ENCODE results near the gene NEGR1.

The NEGR1 gene

GRCh38 chr1:72117621-72118020 is 164.7 kb downstream of the NEGR1 start:
- no peak for DNase-seq (ENCODE audit: low spot score)

GRCh38 chr1:72115290-72115689 is 167.0 kb downstream of the NEGR1 start:
- DNase-seq (ENCODE audit: low spot score): no peak

- no peak for DNase-seq (ENCODE audit: low spot score)
These were observed 170.7 kb downstream of the NEGR1 start for GRCh38 chr1:72111662-72112061.

DNA sequence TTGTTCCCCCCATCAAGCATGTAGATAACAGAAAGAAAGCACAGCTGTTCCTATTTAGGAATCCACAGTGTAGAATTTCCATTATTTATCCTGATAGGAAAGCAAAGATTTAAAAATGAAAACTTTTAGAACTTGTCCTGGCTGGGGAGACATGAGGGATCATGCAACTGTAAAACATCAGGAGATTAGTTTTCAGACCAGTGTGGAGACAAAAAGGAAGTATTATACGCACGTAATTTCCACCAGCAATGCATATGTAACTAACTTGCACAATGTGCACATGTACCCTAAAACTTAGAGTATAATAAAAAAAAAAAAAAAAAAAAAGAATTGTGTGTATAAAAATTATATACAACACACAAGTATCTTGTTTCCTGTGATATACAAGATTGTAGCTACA is 172.4 kb downstream of the NEGR1 start:
- no peak for DNase-seq (ENCODE audit: low spot score)

DNA sequence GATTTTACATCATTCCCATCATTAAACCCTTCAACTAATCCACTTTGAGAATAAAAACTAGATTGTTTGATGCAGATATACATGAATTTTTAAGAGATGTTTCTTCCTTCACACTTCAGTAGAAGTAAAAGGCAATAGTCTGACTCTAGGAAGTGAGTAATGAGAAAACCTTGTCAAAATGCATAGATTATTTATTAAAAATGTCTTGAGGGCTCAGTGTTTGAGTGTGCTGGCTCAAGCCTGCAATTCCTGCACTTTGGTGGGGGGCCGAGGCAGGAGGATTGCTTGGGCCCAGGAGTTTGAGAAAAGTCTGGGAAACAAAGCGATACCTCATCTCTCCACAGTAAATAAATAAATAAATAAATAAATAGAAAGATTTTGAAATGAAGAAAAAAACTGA is 177.1 kb downstream of the NEGR1 start:
- no peak for DNase-seq (ENCODE audit: low spot score)

GRCh38 chr1:72101840-72102632 is 180.3 kb downstream of the NEGR1 start:
- no peak for DNase-seq (ENCODE audit: low spot score)

GRCh38 chr1:72100771-72101170 is 181.6 kb downstream of the NEGR1 start:
- DNase-seq (ENCODE audit: low spot score): no peak

DNA sequence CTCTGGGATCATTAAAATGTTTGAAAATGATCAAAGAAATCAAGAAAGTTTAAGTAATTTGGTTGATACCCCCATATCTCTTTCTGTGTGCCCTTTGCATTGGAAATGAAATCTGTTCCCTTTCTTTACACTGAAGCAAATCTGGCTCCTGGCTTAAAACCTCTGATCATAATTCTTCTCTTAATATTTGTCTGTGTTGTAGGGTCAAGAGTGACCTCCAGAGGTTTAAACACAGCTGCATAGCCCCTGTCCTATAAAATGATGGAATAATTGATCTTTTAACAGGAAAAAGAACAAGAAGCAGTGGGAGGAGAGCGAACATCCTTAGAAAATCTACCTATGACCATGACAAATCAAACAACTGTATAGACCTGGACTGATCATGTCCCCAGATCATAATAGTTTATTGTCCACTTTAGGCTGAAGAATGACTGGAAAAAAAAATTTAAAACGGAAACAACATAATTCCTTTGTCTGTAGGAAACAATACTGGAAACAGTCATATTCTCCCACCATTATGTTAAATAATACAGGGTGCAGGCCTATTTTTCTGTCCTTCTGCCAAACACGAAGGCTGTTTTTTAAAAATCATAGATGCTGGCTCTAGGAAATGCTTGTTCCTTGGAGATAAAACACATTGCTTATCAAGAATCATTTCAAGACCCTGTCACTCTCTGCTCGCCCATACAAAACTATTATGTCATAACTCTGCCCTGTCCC is 184.3 kb downstream of the NEGR1 start:
- DNase-seq (ENCODE audit: low spot score): no peak

DNA sequence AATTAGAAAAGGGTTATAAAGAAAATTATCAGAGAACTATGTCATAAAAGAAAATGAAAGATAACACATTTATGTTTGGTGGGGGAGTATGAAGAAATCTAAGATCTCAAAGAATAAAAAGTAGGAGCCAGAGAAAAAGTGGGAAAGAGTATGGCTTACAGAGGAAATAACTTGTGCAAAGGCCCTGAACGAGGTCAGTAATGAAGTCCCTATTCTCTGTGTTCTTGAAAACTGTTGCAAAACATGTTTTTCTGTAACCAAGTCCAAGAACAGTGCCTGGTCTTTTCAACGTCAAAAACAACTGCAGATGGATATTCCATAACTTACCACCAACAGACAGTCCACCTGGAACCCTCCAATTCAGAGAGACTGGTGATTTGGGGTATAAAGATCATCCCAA is 188.1 kb downstream of the NEGR1 start:
- DNase-seq (ENCODE audit: low spot score): no peak

GRCh38 chr1:72086394-72086793 is 195.9 kb downstream of the NEGR1 start:
- no peak for DNase-seq (ENCODE audit: low spot score)

GRCh38 chr1:72075425-72075824 is 206.9 kb downstream of the NEGR1 start:
- no peak for DNase-seq (ENCODE audit: low spot score)

- no peak for DNase-seq (ENCODE audit: low spot score)
These were observed 215.9 kb downstream of the NEGR1 start for GRCh38 chr1:72066431-72066830.

GRCh38 chr1:72064196-72065075 is 217.9 kb downstream of the NEGR1 start:
- DNase-seq (ENCODE audit: low spot score): no peak

- DNase-seq (ENCODE audit: low spot score): no peak
These were observed 218.8 kb downstream of the NEGR1 start for GRCh38 chr1:72063364-72064044.

GRCh38 chr1:72062584-72062983 is 219.8 kb downstream of the NEGR1 start:
- no peak for DNase-seq (ENCODE audit: low spot score)

GRCh38 chr1:72060466-72061245 is 221.7 kb downstream of the NEGR1 start:
- DNase-seq (ENCODE audit: low spot score): no peak

DNA sequence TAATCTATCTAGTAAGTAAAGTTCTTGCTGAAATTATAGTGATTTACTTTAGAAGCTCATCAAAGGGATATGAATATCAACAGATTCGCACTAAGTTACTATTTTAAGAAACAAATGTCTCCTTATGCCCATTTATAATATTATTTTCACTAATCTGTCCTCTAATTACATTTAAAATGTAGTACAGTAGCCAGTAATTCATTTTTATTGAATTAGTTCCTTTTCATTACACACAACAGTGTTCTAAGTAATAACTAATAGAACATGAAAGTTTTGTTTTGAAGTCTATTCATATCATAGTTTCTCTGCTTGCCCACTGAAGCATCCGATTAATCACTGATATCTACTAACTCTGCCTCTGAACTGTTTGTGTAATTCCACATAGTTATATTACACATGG is 225.8 kb downstream of the NEGR1 start:
- no peak for DNase-seq (ENCODE audit: low spot score)

DNA sequence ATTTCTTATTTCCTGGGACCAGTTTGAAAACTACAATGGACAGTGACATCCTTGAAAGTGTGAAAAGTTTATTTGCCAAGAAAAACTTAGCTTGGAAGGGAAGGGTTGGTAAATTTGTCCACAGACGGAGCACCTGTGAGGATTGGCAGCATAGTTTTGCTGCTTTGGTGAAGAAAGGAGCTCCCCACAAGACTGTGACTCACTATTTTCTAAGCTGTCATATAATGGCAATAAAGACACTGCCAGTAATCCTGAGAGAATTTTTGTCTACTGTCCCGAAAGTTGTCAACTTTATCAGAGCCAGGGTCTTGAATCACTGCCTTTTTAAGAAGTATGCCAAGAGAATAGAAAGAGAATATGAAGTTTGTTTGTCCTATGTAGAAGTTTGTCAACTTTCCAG is 230.8 kb downstream of the NEGR1 start:
- no peak for DNase-seq (ENCODE audit: low spot score)

- no peak for DNase-seq (ENCODE audit: low spot score)
These were observed 231.8 kb downstream of the NEGR1 start for GRCh38 chr1:72050551-72050950.

DNA sequence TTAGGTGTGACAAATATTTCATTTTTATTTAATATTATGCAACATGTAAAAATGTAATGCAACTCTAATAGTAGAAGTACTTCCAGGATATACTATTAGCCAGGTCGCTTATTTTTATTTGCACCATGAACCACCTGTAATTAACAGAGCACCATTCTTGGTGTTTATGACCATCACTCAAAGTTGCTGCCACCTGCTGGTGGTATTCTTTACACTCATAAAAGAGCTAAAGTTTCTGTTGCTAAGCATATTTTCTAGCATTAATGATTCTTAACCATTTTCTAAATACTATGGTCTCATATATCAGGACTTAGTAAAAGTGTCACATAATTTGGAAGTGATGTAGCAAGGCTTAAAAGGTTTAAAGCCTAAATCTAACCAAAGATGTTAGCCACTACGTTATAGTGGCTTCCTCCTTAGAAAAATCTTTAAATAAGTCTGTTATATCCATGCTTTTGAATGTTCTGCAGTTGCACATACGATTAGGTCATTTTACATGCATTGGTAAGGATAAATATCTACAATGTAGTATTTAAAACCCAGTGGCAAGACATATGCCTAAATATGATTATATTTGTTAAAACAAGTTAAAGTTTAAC is 244.5 kb downstream of the NEGR1 start:
- no peak for DNase-seq (ENCODE audit: low spot score)

GRCh38 chr1:72034827-72035226 is 247.5 kb downstream of the NEGR1 start:
- no peak for DNase-seq (ENCODE audit: low spot score)
